HFF-Myc (cell line): ENCODE results near the gene HMGN4.

Experiments used
- DNase-seq: peaks from one replicate; pipeline ENCODE4 v3.0.0-alpha.2; 2011; ENCODE audit warnings: low read depth; ENCODE audit errors: extremely low read depth
- H3K4me3 ChIP-seq: replicated peaks from 2 replicates; pipeline ENCODE4 v1.5.1; 2011; ENCODE audit warnings: low read depth, mild to moderate bottlenecking, control low read depth, low read length
- CTCF ChIP-seq: IDR thresholded peaks from 2 replicates; pipeline ENCODE4 v1.5.1; 2012; ENCODE audit warnings: mild to moderate bottlenecking, low read depth, low read length, control low read depth; ENCODE audit errors: missing control alignments

Gene HMGN4

GRCh38 chr6:26575494-26575939, 37.4 kb downstream of the HMGN4 start:
- no peak overlapping the region for H3K4me3 ChIP-seq
- DNase-seq = peak; percentile 67
- TF ChIP-seq CTCF = no peak

GRCh38 chr6:26576407-26576843, 38.3 kb downstream of the HMGN4 start:
- TF ChIP-seq CTCF = no peak
- peak overlapping the region; percentile 56 for H3K4me3 ChIP-seq
- DNase-seq = no peak

- TF ChIP-seq CTCF = no peak
- DNase-seq = peak; percentile 88
- H3K4me3 ChIP-seq = peak overlapping the region; percentile 56
Measured at GRCh38 chr6:26576929-26577719, 39.0 kb downstream of the HMGN4 start.

GRCh38 chr6:26577720-26578072, 39.5 kb downstream of the HMGN4 start:
- TF ChIP-seq CTCF = no peak
- DNase-seq = no peak
- peak overlapping the region; percentile 56 for H3K4me3 ChIP-seq

GRCh38 chr6:26578279-26578678, 40.1 kb downstream of the HMGN4 start:
- DNase-seq = no peak
- no peak for TF ChIP-seq CTCF
- no peak overlapping the region for H3K4me3 ChIP-seq

- H3K4me3 ChIP-seq = no peak overlapping the region
- no peak for DNase-seq
- TF ChIP-seq CTCF = no peak
Measured at GRCh38 chr6:26578741-26579140, 40.6 kb downstream of the HMGN4 start.
